ENCODE data around the gene CAPN8.

- TF ChIP-seq CTCF (IDR thresholded peaks at IDR 0.05) (no peak), POLR2A (IDR thresholded peaks at IDR 0.05) (no peak)
Observed at GRCh38 chr1:223545343-223545742, 120.2 kb downstream of the CAPN8 start.

Data from uterus (tissue), 2 donors.